Measurements from ENCODE around the gene CHI3L2.

GRCh38 chr1:111269825-111270406 is 42.4 kb downstream of the CHI3L2 start:
- TF ChIP-seq ATF2 (CRISPR knock-in tag; IDR thresholded peaks at IDR 0.05; ENCODE audit: borderline replicate concordance, low read depth) = no peak
- no peak for TF ChIP-seq PREB (CRISPR knock-in tag; IDR thresholded peaks at IDR 0.05; ENCODE audit: borderline replicate concordance)

Measured in WTC11 (cell line).